22Rv1 (cell line): ENCODE data around the gene DENND5A.

Experiments
- H3K27ac ChIP-seq: fragments of 450-650 bp; 2 replicates; pipeline ENCODE4 v1.5.1; 2017
- CTCF ChIP-seq: fragments of 450-650 bp; IDR thresholded peaks from 2 replicates; pipeline ENCODE4 v1.5.1; 2017; ENCODE audit warnings: mild to moderate bottlenecking
- ZFX ChIP-seq: fragments of 450-650 bp; IDR thresholded peaks from 2 replicates; pipeline ENCODE4 v1.6.1; 2017; ENCODE audit warnings: antibody characterized with exemption, borderline replicate concordance

DENND5A gene

GRCh38 chr11:9096427-9096826 lies 168.7 kb downstream of the DENND5A start:
- no peak for TF ChIP-seq CTCF
- no peak for TF ChIP-seq ZFX
- peak overlapping the region; percentile 54 for H3K27ac ChIP-seq

GRCh38 chr11:9095421-9095820 lies 169.7 kb downstream of the DENND5A start:
- TF ChIP-seq ZFX (no peak), CTCF (peak; percentile 44)
- H3K27ac ChIP-seq: no peak overlapping the region

DNA sequence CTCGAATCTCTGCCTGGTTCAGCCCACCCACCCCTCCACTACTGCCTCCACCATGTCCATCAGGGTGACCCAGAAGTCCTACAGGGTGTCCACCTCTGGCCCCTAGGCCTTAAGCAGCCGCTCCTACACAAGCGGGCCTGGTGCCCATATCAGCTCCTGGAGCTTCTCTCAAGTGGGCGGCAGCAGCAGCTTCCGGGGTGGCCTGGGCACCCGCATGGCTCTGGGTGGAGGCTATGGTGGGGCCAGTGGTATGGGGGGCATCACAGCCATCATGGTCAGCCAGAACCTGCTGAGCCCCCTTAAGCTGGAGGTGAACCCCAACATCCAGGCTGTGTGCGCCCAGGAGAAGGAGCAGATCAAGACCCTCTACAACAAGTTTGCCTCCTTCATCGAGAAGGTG lies 170.7 kb downstream of the DENND5A start:
- no peak overlapping the region for H3K27ac ChIP-seq
- TF ChIP-seq CTCF: no peak
- no peak for TF ChIP-seq ZFX

DNA sequence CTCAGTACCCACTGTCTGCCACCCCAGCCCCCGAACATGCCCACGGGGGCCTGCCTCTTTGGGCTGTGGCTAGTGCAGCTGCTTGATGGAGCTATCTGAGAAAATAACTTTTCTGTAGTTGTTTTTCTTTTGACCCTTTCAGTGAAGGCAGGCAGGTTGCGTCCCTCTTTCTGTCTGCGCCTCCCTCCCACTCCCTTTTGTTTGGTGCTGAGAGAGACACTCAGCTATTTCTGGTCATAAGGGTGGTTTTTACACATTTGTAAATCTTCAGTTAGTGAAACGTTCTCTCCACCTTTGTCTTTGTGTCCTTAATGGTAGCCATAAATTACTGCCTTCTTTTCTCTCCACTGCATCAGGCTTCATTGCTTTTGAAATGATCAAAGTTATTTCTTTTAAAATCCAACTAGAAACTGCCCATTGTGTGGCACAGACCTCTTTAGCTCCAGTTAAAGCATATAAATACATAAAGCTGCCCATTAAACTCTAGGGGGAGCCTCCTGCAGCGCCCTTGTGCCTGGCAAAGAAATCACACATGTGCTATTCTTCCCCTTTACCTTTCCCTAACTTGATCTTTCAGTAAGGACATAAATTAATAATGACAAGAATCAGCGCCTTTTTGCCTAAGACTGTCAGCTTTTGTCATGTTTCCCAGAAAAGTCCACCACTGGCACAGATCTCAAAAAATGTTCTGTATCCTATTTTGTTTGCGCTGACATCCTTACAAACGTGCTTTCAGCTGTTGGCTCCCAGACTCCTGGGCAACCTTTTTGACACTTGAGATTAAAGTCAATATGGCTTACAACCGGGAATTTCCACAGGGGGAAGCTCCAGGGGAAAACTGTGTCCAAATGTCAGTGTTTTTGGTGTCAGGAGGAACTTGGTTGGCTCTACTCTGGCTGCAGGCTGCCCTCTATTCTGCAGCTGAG lies 172.0 kb downstream of the DENND5A start:
- peak; percentile 44 for TF ChIP-seq CTCF
- no peak for TF ChIP-seq ZFX

DNA sequence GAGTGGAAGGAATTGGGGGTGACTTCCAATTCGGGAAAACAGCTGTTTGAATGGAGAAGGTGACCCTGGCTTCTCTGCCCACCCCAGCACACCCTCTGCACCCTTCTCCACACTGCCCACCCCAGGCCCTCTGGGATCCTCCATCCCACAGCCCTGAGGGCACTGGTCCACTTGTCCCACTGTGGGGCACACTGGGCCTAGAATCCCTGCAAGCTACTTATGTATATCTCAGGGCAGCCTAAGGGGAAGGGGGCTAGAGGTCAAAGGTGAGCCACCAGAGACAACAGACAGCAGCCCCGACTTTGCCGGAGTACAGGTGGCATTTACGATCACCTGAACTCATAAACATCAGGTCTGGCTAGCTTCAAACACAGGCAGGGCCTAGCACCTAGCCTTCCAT lies 173.1 kb downstream of the DENND5A start:
- no peak overlapping the region; the same call in 1 of the 2 replicates for H3K27ac ChIP-seq
- TF ChIP-seq ZFX: no peak
- no peak for TF ChIP-seq CTCF

More for the DNA sequence above, 172.0 kb downstream of the DENND5A start:
- no peak overlapping the region for H3K27ac ChIP-seq

- H3K27ac ChIP-seq: peak within 1 kb of the TSS; percentile 54
- no peak for TF ChIP-seq ZFX
- TF ChIP-seq CTCF: no peak
These were observed 173.9 kb downstream of the DENND5A start, which contains the start of gene SCUBE2 for GRCh38 chr11:9091044-9091922. SCUBE2 (minus strand) TSS chr11:9091599; CDS start chr11:9091528, 71 bp downstream.
